Measurements from ENCODE around the gene F2. TPM values are rescaled to one million over a fixed set of nuclear protein-coding genes. Genes with fewer than 3 reads are reported as not detected.
A peak's percentile ranks its signal among the peaks of the same experiment; 100 is the strongest.

F2 gene
- total and polyA plus RNA-seq, 4 experiments from 2014 or later: not detected

DNA sequence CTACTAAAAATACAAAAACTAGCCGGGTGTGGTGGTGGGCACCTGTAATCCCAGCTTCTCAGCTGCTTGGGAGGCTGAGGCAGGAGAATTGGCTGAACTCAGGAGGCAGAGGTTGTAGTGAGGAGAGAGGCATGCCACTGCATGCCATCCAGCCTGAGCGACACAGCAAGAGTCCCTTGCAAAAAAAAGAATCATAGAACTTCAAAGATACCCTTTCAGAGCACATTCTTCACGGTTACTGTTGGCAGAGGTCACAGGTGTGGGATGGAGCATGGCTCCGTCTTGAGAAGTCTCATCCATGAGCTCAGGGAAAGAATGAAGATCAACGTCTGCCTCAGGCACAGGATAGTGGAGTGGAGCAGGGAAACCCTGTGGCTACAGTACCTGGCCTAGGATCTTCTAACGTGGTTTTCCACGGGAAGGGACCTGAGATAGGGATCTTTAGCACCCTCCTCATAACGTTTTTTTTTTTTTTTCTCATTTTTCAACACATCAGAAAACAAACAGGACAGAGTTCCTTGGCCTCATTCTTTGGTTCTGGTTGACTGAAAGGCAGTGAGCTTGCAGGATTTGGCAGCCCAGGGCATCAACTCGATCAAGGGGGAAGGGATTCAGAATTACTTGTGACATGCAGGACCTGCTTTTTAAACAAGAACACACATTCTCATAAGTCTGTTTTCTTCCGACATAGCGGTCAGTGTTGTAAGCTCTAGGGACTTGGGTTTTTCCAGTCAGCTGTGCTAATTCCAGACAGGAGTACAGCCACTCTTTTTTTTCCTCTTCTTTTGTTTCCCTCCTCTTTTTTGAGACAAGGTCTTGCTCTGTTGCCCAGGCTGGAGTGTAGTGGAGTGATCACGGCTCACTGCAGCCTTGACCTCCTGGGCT is 22.8 kb downstream of the F2 start:
- no peaks in the 10 kb centered on the region for H3K4me1 ChIP-seq (ENCODE audit: insufficient read depth, low read length)
- Mint-ChIP-seq H3K27ac (peak overlapping the region in 3 of 7 donors; percentile 7 to 75 (median 29)), H3K27me3 (no peaks in the 10 kb centered on the region), H3K9me3 (no peaks in the 10 kb centered on the region), H3K36me3 (peaks cover 36 to 55% of the 10 kb centered on the region in 2 donors), H3K4me1 (no peaks in the 10 kb centered on the region), H3K4me3 (no peak overlapping the region)
- intact Hi-C loops (cut with micrococcal nuclease): no loop called here
- no peak for DNase-seq
- H3K4me3 ChIP-seq (ENCODE audit: low read length in 2 of 2): no peak overlapping the region
- no peaks in the 10 kb centered on the region for H3K9me3 ChIP-seq (ENCODE audit: control insufficient read depth in 1 of 2, low read length in 2 of 2)
- ChIA-PET POLR2A (ENCODE audit: partially characterized antibody) (no interaction called here), CTCF (ENCODE audit: partially characterized antibody) (no interaction called here)
- no peaks in the 10 kb centered on the region for H3K27me3 ChIP-seq (ENCODE audit: insufficient read depth, low read length)
- H3K36me3 ChIP-seq (ENCODE audit: insufficient read depth, low read length): peaks cover 30% of the 10 kb centered on the region
- no peak overlapping the region for H3K27ac ChIP-seq (ENCODE audit: low read depth, low read length)

DNA sequence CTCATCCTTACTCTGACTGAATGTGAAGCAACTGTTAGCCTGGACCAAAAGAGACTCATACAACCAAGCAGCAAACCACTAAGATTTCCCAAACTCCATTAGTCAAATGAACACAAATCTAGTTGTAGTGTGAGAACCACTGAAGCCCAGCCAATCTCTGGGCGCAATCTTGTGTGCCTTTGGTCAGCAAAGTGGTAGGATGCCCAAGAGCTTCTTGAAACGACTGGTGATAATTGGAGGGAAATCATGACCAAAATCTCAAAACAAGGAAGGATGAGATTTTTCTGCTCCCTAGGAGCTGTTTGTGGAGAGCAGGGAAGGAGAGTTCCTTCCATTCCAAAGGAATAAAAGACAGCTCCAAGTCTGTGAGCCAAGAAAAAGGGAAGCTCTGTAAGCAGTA is 24.0 kb downstream of the F2 start:
- intact Hi-C loops (cut with micrococcal nuclease): no loop called here
- POLR2A ChIA-PET (ENCODE audit: partially characterized antibody): interaction anchor here (1.0 kb wide), 1 partner anchor 14 kb away, joined by 3 read pairs; no protein-coding TSS in a partner anchor
- peaks cover 46 to 67% of the 10 kb centered on the region in 2 donors for H3K36me3 Mint-ChIP-seq
- CTCF ChIA-PET (ENCODE audit: partially characterized antibody): interaction anchor here (1.0 kb wide), 1 partner anchor 105 kb away, joined by 3 read pairs; no protein-coding TSS in a partner anchor
- H3K4me3 ChIP-seq (ENCODE audit: low read length in 2 of 2): no peak overlapping the region
- no peak overlapping the region for H3K27ac ChIP-seq (ENCODE audit: low read depth, low read length)
- H3K9me3 Mint-ChIP-seq: no peaks in the 10 kb centered on the region
- no peaks in the 10 kb centered on the region for H3K27me3 ChIP-seq (ENCODE audit: insufficient read depth, low read length)
- H3K9me3 ChIP-seq (ENCODE audit: control insufficient read depth in 1 of 2, low read length in 2 of 2): no peaks in the 10 kb centered on the region
- H3K27me3 Mint-ChIP-seq: no peaks in the 10 kb centered on the region
- peaks cover 30% of the 10 kb centered on the region for H3K36me3 ChIP-seq (ENCODE audit: insufficient read depth, low read length)
- no peak for DNase-seq
- peak overlapping the region in 1 of 7 donors; percentile 25 for H3K27ac Mint-ChIP-seq
- no peaks in the 10 kb centered on the region for H3K4me1 ChIP-seq (ENCODE audit: insufficient read depth, low read length)
- no peak overlapping the region for H3K4me3 Mint-ChIP-seq
- H3K4me1 Mint-ChIP-seq: no peaks in the 10 kb centered on the region

DNA sequence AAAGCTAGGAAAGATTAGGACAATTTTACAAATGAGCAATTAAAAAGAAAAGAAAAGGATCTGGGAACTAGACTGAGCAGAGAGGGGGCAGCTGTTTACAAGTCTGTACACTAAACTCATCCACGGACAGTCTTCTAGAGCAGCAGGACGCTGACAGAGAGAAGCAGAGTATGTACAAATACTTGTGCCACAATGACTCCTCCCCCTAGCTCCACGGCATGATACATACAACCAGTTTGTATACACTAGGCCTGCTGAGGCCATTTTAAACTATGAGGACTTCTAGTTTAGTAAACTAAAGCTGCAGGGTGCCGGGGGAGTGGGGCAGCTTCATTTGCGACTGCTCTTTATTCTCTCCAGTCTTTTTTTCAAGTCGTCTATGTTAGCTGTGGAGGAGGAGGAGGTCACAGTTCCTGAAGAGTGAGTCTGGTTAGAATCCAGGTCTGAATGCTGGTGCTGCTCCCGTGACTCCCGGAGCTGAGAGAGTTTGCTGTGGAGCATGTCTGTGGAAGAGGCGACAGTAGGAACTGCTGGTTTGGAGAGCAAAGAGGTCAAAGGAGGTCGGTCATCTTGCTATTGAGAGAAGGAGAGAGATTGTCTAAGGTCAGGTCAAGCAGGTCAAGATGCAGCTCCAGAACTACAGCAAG is 24.8 kb downstream of the F2 start:
- Histone ChIP-seq H3K27ac (ENCODE audit: low read depth, low read length) (no peak overlapping the region), H3K36me3 (ENCODE audit: insufficient read depth, low read length) (peaks cover 30% of the 10 kb centered on the region), H3K27me3 (ENCODE audit: insufficient read depth, low read length) (no peaks in the 10 kb centered on the region), H3K4me3 (ENCODE audit: low read length in 2 of 2) (no peak overlapping the region), H3K4me1 (ENCODE audit: insufficient read depth, low read length) (no peaks in the 10 kb centered on the region), H3K9me3 (ENCODE audit: control insufficient read depth in 1 of 2, low read length in 2 of 2) (no peaks in the 10 kb centered on the region)
- intact Hi-C loops (cut with micrococcal nuclease): no loop called here
- peak overlapping the region in 3 of 7 donors; percentile 1 to 52 (median 13) for H3K27ac Mint-ChIP-seq
- peaks cover 50 to 70% of the 10 kb centered on the region in 2 donors for H3K36me3 Mint-ChIP-seq
- H3K4me1 Mint-ChIP-seq: no peaks in the 10 kb centered on the region
- POLR2A ChIA-PET (ENCODE audit: partially characterized antibody): interaction anchor here (1.0 kb wide), 1 partner anchor 14 kb away, joined by 3 read pairs; no protein-coding TSS in a partner anchor
- no peaks in the 10 kb centered on the region for H3K9me3 Mint-ChIP-seq
- DNase-seq: no peak
- H3K27me3 Mint-ChIP-seq: no peaks in the 10 kb centered on the region
- CTCF ChIA-PET (ENCODE audit: partially characterized antibody): interaction anchor here (1.0 kb wide), 1 partner anchor 104 kb away, joined by 3 read pairs; no protein-coding TSS in a partner anchor
- H3K4me3 Mint-ChIP-seq: no peak overlapping the region

DNA sequence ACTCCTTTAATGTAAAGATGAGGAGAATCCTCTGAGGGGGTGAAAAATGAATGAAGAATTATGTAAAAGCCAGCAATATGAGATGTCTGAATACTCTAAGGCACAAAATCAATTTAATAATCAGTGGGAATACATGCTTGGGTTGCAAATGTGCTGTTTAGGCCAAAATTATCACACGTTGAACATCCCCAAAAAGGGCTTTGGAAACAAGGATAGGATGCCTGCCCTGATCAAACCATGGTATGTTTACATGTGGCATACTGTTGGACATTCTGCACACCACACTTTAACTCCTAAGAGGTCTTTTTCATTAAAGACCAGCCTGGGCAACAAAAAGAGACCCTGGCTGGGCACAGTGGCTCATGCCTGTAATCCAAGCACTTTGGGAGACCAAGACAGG is 26.3 kb downstream of the F2 start:
- Mint-ChIP-seq H3K4me3 (no peak overlapping the region), H3K36me3 (peaks cover 60 to 78% of the 10 kb centered on the region in 2 donors), H3K27ac (peak overlapping the region in 1 of 7 donors; percentile 63), H3K9me3 (no peaks in the 10 kb centered on the region), H3K27me3 (no peaks in the 10 kb centered on the region), H3K4me1 (no peaks in the 10 kb centered on the region)
- ChIA-PET POLR2A (ENCODE audit: partially characterized antibody) (no interaction called here), CTCF (ENCODE audit: partially characterized antibody) (no interaction called here)
- no peak overlapping the region for H3K4me3 ChIP-seq (ENCODE audit: low read length in 2 of 2)
- H3K9me3 ChIP-seq (ENCODE audit: control insufficient read depth in 1 of 2, low read length in 2 of 2): no peaks in the 10 kb centered on the region
- H3K27ac ChIP-seq (ENCODE audit: low read depth, low read length): no peak overlapping the region
- intact Hi-C loops (cut with micrococcal nuclease): no loop called here
- H3K36me3 ChIP-seq (ENCODE audit: insufficient read depth, low read length): peaks cover 38% of the 10 kb centered on the region
- H3K4me1 ChIP-seq (ENCODE audit: insufficient read depth, low read length): no peaks in the 10 kb centered on the region
- H3K27me3 ChIP-seq (ENCODE audit: insufficient read depth, low read length): no peaks in the 10 kb centered on the region
- DNase-seq: no peak

- Histone ChIP-seq H3K27ac (ENCODE audit: low read depth, low read length) (no peak overlapping the region), H3K4me3 (ENCODE audit: low read length in 2 of 2) (no peak overlapping the region), H3K9me3 (ENCODE audit: control insufficient read depth in 1 of 2, low read length in 2 of 2) (no peaks in the 10 kb centered on the region), H3K4me1 (ENCODE audit: insufficient read depth, low read length) (no peaks in the 10 kb centered on the region), H3K27me3 (ENCODE audit: insufficient read depth, low read length) (no peaks in the 10 kb centered on the region), H3K36me3 (ENCODE audit: insufficient read depth, low read length) (peaks cover 45% of the 10 kb centered on the region)
- intact Hi-C loops (cut with micrococcal nuclease): no loop called here
- H3K27ac Mint-ChIP-seq: no peak overlapping the region
- no peak for DNase-seq
- peaks cover 67 to 84% of the 10 kb centered on the region in 2 donors for H3K36me3 Mint-ChIP-seq
- no peaks in the 10 kb centered on the region for H3K27me3 Mint-ChIP-seq
- H3K4me1 Mint-ChIP-seq: no peaks in the 10 kb centered on the region
- no peaks in the 10 kb centered on the region for H3K9me3 Mint-ChIP-seq
- POLR2A ChIA-PET (ENCODE audit: partially characterized antibody): no interaction called here
- H3K4me3 Mint-ChIP-seq: no peak overlapping the region
- CTCF ChIA-PET (ENCODE audit: partially characterized antibody): no interaction called here
Observed at GRCh38 chr11:46745995-46746394, 27.0 kb downstream of the F2 start.

GRCh38 chr11:46747150-46747549 is 28.1 kb downstream of the F2 start:
- H3K9me3 ChIP-seq (ENCODE audit: control insufficient read depth in 1 of 2, low read length in 2 of 2): no peaks in the 10 kb centered on the region
- no peaks in the 10 kb centered on the region for H3K4me1 Mint-ChIP-seq
- H3K4me1 ChIP-seq (ENCODE audit: insufficient read depth, low read length): no peaks in the 10 kb centered on the region
- H3K27ac Mint-ChIP-seq: peak overlapping the region in 1 of 7 donors; percentile 7
- H3K9me3 Mint-ChIP-seq: no peaks in the 10 kb centered on the region
- no peak for DNase-seq
- POLR2A ChIA-PET (ENCODE audit: partially characterized antibody): no interaction called here
- no peak overlapping the region for H3K4me3 ChIP-seq (ENCODE audit: low read length in 2 of 2)
- H3K4me3 Mint-ChIP-seq: no peak overlapping the region
- H3K27ac ChIP-seq (ENCODE audit: low read depth, low read length): no peak overlapping the region
- peaks cover 52% of the 10 kb centered on the region for H3K36me3 ChIP-seq (ENCODE audit: insufficient read depth, low read length)
- intact Hi-C loops (cut with micrococcal nuclease): no loop called here
- H3K27me3 ChIP-seq (ENCODE audit: insufficient read depth, low read length): no peaks in the 10 kb centered on the region
- CTCF ChIA-PET (ENCODE audit: partially characterized antibody): no interaction called here
- peaks cover 67 to 85% of the 10 kb centered on the region in 2 donors for H3K36me3 Mint-ChIP-seq
- H3K27me3 Mint-ChIP-seq: no peaks in the 10 kb centered on the region

DNA sequence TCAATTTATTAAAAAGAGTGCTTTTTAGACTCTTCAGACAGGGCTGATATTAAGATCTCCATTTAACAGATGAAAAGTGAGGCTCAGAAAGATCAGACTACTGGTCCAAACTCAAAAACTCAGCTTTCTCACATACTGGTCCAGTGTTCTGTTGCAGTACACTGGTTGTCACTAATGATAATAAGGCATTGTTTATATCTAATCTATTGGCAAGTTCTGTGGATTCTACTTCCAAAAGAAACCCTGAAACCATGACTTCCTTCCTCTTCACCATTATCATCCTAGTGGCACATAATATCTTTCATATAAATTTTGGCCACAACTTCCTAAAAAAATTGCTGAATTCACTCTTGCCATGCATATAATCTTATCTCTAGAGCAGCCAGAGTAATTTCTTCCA is 36.9 kb downstream of the F2 start:
- intact Hi-C loops (cut with micrococcal nuclease): no loop called here
- peaks cover 50% of the 10 kb centered on the region for H3K36me3 ChIP-seq (ENCODE audit: insufficient read depth, low read length)
- CTCF ChIA-PET (ENCODE audit: partially characterized antibody): no interaction called here
- H3K27ac ChIP-seq (ENCODE audit: low read depth, low read length): no peak overlapping the region
- peak overlapping the region in 2 of 7 donors; percentile 13 to 23 for H3K27ac Mint-ChIP-seq
- H3K9me3 Mint-ChIP-seq: no peaks in the 10 kb centered on the region
- H3K9me3 ChIP-seq (ENCODE audit: control insufficient read depth in 1 of 2, low read length in 2 of 2): no peaks in the 10 kb centered on the region
- no peak for DNase-seq
- POLR2A ChIA-PET (ENCODE audit: partially characterized antibody): no interaction called here
- no peaks in the 10 kb centered on the region for H3K27me3 ChIP-seq (ENCODE audit: insufficient read depth, low read length)
- H3K4me1 Mint-ChIP-seq: peaks cover 0 to 3% (median 0%) of the 10 kb centered on the region in 4 donors
- H3K4me3 ChIP-seq (ENCODE audit: low read length in 2 of 2): no peak overlapping the region
- no peak overlapping the region for H3K4me3 Mint-ChIP-seq
- H3K27me3 Mint-ChIP-seq: no peaks in the 10 kb centered on the region
- H3K36me3 Mint-ChIP-seq: peaks cover 43 to 72% of the 10 kb centered on the region in 2 donors
- no peaks in the 10 kb centered on the region for H3K4me1 ChIP-seq (ENCODE audit: insufficient read depth, low read length)
